HL-60/S4 treated with phorbol 12-myristate 13-acetate at 8.2 ng/mL for 4 days and 3 days (cell line): ENCODE results near the gene BTG3.

Experiments
- in situ Hi-C: fragments of 300-500 bp; cut with MboI; formaldehyde crosslinking; loops from 2 replicates; pipeline ENCODE4 v1.15.0; 2022; ENCODE audit warnings: low sequenced_read_pairs

BTG3 gene, protein sequence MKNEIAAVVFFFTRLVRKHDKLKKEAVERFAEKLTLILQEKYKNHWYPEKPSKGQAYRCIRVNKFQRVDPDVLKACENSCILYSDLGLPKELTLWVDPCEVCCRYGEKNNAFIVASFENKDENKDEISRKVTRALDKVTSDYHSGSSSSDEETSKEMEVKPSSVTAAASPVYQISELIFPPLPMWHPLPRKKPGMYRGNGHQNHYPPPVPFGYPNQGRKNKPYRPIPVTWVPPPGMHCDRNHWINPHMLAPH

DNA sequence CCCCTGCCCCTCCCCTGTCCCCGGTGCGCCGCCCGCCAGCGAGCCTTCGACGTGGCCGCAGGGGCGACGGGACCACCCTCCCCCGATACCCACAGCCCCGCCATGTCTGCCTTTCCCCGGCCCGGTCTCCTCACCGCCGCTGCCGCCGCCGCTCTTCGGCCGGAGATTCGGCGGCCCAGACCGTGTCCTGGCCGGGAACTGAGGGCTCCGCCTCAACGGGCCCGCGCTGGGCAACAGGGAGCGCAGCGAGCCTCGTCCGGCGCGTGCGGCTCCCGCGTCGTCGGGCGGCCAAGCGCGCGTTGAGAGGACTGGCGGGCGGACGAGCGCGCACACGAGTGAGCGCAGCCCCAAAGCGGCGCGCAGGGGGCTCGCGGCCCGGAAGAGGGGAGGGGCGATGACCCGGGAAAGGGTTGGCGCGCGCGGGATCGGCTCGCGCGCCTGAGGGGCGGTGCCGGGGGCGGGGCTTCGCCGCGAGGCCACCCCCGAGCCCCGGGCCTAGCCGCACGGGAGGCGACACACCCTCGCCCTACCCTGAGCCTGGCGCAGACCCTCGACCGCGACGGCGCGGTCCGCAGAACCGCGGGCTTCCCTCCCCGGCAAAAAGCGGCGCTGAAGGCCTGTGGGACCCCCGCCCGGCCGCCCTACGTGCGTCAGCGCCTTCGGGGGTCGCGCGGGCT is at the start of gene BTG3:
Gene BTG3 (minus strand): TSS at position 337 of the 677 bp plus-strand sequence. CDS start 3,757 bp downstream, outside the sequence.
- in situ Hi-C loops, result no loop called here

DNA sequence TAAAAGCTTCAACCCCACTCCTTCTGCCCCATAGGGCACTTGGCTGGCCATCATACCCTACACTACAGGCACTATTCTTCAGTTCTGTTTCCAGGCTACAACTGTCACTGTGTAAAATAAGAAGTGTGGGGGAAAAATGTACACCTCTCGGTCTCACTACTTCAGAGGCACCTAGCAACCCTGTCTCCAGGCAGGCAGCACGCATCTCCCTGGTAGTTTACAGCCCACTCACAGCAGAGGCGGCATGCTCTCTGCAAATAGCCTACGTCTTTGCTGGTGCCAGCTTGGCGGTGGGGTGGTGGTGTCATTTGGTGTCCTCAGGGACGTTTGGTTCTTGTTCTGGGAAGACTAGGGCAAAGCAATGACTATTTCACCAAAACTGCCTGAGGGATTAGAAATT is 48.2 kb upstream of the BTG3 start:
- in situ Hi-C loops, result no loop called here

DNA sequence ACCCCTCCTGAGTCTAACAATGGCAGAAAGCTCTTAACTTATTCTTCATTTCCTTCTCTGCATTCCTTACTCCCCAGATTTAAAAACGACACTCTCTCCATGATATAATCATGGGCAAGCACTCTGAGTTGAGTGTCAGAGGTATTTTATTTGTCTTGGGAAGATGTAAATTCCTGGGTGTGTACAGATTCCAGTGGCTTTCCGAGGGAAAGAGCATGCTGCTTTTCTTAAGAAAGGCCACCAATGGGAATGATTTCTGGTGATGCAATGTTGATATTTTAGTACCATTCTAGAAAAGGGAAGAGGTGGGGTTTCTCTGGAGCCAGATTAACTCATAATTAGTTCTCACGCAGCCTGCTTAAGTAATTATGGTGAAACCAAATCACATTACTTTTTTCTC is 47.8 kb upstream of the BTG3 start:
- in situ Hi-C loops, result no loop called here

DNA sequence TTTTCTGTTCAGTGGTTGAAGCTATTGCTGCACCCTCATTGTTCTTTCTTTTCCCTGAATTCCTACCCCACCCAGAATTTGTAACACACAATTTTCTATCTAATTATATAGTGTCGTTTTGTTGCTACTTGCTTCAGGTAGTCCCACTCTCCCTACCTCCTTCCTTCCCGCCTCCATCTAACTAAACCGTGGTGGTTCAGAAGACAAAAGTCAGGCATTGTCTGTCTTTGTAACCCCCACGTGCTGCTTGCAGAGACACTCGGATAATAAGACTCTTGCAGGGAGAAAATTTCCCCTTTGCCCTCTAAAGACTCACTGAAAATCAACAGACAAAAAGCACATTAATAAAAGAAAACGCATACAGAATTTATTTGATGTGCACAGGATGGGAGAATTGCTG is 46.2 kb upstream of the BTG3 start:
- in situ Hi-C loops, result no loop called here

DNA sequence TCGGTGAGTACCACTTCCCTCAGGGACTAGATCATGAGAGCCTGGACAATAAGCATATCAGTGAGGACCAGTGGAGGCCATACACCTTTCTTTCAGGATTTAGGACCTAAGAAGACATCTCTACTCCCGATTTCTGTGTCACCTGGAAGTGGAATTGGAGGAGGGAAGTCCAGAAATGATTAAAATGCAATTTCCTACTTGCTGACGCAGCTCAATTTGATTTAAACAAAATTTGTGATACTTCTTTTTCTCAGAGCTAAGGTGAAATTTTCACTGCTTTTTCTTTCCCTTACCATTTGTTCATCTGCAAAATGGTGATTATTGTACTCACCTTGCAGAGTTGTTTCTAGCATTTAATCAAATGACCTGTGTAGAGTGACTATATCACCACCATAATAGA is 38.8 kb upstream of the BTG3 start:
- in situ Hi-C loops, result no loop called here

DNA sequence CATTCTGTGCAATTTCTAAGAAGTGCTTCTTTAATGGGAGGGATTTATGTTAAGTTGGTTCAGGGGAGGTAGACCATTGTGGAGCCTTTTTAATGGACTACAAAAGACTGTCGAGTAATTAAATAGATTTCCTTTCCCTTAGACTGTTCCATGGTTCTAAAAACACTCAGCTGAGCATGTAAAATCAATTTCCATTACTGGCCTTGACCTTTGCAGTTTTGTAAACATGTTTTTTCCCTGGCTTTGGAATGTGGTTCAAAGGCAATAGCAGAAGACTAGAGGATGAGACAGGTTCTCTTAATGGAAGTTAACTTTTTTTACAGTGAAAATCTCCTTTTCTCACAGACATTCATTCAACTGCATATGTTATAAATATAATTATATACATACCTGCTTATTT is 37.6 kb upstream of the BTG3 start:
- in situ Hi-C loops, result no loop called here

DNA sequence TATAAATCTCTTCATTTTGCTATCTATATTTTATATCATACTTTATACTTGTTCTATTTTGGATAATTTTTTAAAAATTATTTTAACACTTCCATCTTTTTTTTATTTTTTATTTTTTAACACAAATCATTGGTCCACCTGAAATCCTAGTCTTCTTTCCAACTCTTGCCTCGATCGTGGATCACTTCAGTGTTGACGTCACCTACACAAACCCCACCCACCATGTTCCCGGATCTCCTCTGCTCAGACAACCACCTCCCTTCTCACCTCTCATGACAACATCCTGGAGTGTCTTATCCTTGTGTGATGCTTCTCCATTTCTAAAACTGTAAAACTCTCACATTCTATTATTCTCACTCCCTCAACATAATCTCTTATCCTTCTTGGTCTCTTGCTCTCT is 34.1 kb upstream of the BTG3 start:
- in situ Hi-C loops, result no loop called here

DNA sequence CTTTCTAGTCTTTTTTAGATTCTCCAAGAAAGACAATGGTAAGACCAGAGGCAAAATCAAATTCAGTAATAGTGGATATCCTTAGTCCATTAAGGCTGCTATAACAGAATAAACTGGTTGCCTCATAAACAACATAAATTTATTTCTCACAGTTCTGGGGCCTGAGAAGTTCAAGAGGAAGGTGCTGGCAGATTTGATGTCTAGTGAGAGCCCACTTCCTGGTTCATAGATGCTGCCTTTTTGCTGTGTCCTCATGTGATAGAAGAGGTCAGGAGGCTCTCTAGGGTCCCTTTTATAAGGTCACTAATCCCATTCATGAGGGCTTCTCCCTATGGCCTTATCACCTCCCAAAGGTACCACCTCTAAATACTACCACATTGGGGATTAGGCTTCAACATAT is 31.5 kb upstream of the BTG3 start:
- in situ Hi-C loops, result no loop called here

DNA sequence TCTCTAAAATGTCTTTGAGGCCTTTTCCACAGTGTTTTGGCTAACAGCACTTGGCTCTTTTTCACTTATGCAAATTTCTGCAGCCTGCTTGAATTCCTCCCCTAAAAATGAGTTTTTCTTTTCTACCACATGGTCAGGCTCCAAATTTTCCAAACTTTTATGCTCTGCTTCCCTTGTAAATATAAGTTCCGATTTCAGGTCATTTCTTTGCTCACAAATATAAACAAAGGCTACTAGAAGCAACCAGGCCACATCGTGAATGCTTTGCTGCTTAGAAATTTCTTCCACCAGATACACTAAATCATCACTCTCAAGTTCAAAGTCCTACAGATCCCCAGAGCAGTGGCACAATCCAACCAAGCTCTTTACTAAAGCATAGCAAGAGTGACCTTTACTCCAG is 28.1 kb upstream of the BTG3 start:
- in situ Hi-C loops, result no loop called here

DNA sequence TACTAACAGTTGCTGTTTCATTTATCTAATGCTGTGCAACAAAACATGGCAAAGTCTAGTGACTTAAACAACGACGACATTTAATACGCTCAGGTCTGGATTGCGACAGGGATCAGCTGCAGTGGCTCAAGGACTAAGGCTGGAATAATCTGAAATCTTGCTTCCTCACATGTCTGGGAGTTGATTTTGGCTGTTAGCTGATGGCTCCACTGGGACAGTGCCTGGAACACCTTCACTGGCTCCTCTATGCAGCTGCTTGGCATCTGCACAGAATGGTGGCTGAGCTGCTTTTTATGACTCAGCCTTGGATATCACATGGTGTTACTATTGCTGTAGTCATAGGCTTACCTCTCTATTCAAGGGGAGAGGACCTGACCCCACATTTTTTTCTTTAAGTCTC is 24.0 kb upstream of the BTG3 start:
- in situ Hi-C loops, result no loop called here

DNA sequence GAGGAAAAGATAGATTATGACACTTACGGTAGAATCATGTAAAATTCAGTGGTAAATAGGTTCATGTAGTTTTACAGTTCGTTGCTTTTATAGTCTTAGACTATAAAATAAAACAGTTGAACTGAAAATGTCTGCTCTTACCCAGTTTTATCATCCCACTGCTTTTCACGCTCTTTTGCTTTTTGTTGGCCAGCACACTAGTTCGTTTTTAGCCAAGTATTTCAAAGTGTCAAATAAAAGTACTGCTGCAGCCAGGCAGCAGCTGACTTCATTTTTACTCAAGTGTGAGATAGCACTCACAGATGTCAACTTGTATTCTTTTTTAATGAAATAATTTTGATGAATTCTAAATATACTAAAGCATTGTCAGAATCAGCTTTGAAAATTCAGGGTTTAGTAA is 18.5 kb upstream of the BTG3 start:
- in situ Hi-C loops, result no loop called here

DNA sequence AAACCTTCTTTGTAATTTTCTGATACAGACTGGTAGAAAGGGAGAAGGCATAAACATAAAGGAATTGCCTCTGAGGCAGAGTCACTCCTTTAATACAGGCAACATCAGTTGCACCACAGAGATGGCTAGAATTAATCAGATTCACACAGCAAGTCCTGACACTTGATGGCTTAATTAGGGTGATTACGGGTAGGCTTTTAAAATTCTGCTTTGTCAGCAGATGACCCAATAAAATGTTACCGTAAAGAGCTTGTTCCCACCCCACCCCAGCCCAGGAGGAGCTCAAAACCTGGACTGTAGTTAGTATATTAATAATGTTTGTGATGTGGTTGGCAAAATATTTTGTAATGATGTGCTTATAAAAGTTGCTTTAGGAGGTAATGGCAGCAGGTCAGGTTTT is 9.3 kb upstream of the BTG3 start:
- in situ Hi-C loops, result no loop called here

DNA sequence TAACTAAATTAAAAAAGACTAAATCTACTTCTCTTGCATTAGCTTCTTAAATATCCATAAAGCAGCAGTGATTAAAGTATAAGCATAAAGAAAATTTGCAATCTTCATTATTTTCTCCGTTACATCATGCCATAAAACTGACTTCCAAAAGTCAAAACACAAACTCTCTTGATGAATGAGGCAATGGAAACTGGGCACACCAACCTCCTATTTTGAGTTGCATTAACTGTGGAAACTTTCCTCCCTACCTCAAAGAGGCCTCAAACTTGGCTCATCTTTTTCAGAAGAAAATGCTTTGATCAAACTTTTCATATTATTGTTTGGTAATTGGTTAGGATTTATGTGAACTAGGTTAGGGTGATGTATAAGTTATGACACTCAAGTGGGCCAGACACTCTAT is 4.1 kb upstream of the BTG3 start:
- in situ Hi-C loops, result no loop called here

DNA sequence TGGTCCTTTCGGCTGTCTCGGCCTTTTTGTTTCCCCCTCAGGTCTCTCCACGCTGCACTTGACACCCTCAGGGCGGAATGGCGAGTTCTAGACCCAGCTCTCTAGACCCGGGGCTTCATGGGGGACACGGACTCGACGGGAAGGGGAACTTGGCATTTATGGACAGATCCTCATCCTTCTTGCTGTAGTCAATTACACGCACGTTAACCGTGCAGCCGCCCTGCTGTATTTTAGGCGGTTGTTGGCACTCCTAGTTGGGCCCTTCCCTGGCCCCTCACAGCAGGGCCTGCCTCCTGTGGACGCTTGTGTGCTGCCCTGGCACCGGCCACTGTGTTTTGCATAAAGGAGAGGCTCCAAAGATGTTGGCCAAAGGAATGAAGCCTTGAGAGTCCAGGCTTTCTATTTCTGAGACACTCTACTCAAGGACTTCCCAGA is 558 bp upstream of the BTG3 start:
- in situ Hi-C loops, result no loop called here

DNA sequence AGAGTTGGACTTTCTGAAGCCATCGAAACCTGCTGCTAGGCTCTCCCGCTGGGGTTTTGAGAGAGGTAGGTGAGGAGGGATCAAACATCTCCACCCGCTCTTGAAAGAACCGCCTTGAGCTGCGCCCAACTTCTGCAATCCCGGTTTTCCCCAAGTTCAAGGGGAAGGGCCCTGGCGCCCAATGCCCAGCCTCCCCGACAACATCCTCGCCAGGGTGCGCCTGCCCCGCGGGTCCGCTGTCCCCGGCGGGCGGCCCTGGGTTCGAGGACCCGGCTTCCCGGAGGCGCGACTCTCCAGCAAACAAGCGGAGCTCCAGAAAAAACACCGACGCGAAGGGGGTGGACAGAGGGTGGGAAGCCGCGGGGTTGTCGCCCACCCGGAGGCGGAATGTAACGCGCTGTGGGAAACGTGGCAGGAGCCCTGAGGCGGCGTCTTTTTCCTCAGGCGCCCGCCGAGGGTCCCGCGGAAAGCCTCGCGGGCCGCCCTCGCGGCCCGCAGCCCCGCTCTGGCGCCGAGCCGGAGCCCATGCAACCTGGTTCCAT is 607 bp downstream of the BTG3 start:
- in situ Hi-C loops, result no loop called here

DNA sequence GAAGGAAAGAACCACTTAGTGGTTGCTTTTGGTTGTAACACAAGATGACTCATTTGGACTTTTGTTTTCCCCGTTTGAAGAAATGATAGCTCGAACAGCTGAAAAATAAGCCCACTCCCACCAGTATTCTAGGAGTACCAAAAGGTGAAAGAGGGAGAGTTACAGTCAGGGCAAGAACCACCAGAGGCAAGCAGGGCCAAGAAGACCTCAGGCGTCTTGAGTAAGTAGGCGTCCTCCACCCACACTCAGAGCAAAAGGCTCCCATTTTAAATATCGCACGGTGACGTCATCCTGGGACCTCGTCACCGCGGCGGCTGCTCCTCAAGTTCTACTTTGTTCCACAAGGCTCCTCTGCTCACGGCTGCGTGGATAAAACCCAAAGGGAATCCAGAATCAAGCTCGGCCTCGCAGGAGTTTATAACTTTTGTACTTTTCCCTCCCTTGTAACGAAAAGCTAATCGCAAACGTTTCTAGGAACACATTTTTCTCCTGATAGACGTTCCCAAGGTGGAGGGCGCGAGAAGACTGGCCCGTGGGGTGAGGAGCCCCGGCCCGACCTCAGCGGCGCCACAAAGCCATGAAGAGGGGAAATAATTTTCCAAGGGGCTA is 1.2 kb downstream of the BTG3 start:
- in situ Hi-C loops, result no loop called here

DNA sequence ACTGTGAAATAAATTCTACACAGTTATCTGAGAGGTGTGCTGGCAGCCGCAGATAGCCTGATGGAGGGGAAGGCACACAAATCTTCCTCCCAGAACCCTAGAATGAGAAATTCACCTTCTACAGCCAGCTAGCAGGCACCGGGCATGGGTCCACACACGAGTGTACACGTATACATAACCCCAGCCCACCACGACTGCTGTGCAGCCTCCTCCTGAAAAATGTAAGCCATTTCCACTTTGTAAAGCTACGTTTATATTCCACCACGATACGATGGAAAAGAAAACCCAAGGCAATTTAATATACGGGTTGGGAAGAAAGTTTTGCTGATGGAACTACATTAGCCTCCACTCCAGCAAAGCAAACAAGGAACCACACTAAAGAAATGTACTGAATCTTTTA is 1.8 kb downstream of the BTG3 start:
- in situ Hi-C loops, result no loop called here

DNA sequence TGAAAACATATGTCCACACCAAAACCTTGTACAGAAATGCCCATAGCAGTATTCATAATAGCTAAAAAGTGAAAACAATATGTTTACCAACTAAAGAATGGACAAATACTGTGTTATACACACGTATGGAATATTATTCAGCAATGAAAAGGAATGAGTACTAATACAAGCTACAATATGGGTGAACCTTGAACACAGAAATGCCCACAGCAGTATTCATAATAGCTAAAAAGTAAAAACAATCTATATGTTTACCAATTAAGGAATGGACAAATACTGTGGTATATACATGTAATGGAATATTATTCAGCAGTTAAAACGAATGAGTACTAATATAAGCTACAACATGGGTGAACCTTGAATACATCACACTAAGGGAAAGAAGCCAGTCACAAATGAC is 3.0 kb downstream of the BTG3 start:
- in situ Hi-C loops, result no loop called here

DNA sequence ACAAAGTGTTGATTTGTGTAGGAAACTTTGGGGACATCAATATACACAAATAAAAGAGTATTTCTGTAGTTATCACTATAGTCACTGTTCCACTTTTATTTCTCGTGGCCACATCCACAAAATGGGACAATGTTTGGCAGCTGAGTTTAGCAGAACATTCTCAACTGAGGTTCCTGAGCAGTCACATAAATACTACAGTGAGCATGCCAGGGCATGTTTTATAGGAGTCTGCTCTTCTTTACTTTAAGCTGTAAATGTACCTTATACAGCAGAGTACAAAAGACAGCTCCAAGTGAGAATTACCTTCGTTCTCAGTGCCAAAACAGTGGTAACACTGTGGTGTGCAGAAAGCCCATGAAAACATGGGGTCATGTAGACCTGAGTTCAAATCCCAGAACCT is 5.0 kb downstream of the BTG3 start:
- in situ Hi-C loops, result no loop called here

DNA sequence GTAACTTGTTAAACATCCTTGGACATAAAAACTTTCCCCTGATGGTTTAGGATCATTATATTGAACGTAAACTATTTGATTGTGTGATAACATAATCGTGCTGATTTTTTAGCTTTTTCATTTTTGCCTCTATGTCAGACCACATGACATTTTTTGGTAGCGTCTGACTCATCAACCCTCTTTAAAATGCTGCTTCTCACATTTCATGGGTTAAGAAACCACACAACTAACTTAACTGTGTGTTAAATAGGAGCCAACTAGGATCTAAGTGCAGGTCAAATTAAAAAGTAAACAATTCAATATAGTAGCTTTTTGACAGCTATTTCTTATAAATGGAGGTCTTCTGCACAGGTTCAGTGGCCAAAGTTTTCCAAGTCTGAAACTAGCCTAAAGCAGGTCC is 9.8 kb downstream of the BTG3 start:
- in situ Hi-C loops, result no loop called here

DNA sequence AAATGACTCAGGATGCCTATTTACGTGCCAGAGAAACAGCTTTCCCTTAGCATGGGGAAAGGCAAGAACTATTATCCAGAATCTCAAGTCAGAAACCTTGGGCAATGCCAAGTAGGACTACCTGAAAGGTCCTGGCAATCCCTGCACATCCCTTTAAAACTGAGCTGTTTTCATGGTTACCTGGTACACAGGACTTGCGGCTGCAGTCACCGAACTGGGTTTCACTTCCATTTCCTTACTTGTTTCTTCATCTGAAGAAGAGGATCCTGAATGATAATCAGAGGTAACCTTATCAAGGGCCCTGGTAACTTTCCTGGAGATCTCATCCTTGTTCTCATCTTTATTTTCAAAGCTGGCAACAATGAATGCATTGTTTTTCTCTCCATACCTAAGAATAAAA is 14.3 kb downstream of the BTG3 start:
- in situ Hi-C loops, result no loop called here

DNA sequence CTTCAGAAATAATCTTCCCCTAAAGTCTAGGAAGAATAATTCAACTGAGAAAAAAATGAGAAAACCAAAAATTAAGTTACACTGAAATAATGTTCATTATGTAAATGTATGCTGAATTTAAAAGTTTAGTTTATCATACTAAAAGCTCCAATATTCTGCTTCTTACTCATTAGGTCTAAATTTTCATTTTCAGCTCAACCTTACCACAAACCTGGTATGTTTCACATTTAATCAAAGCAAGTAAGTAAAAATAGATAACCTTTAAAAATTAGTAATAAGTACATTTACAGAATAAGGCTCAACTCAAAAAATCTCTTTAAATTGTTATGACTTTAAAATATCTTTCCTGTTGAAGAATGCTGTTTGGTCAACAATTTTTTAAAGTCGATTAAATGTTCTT is 15.0 kb downstream of the BTG3 start:
- in situ Hi-C loops, result no loop called here
